Stimulated activated CD8-positive, alpha-beta memory T cell treated with anti-CD3 and anti-CD28 coated beads, Interleukin-4, amount 100 ng/mL, for 1 hour (primary cell): Measurements from ENCODE around the gene TRIM39.
"Not testable (repeated sequence)": the region's sequence is repeated elsewhere in the genome, so short reads cannot be mapped to it uniquely, and the experiment has no call there.

ENCODE experiments used
- DNase-seq, 2 donors: peaks; one replicate each; pipeline ENCODE4 v3.0.0-alpha.2; 2020; ENCODE audit warnings: low read depth in 2 of 2, low spot score in 1 of 2

TRIM39 gene

GRCh38 chr6:30361661-30362060 lies 34.9 kb downstream of the TRIM39 start:
- DNase-seq, result no peak

GRCh38 chr6:30363459-30363858 lies 36.7 kb downstream of the TRIM39 start:
- DNase-seq, result no peak

GRCh38 chr6:30364591-30364990 lies 37.9 kb downstream of the TRIM39 start:
- DNase-seq, result no peak

- not testable (repeated sequence) for DNase-seq
Measured at GRCh38 chr6:30369280-30369679, 42.6 kb downstream of the TRIM39 start.

- no peak for DNase-seq
Measured at GRCh38 chr6:30378290-30378937, 51.7 kb downstream of the TRIM39 start.

- DNase-seq, result no peak
Measured at GRCh38 chr6:30380464-30380863, 53.7 kb downstream of the TRIM39 start.

- DNase-seq, result no peak
Measured at GRCh38 chr6:30386166-30386565, 59.4 kb downstream of the TRIM39 start.

GRCh38 chr6:30391240-30391639 lies 64.5 kb downstream of the TRIM39 start:
- no peak for DNase-seq
